T-helper 17 cell (primary cell): Measurements from ENCODE around the gene GSTM2. TPM values are rescaled to one million over a fixed set of nuclear protein-coding genes. Genes with fewer than 3 reads are reported as not detected.
A peak's percentile ranks its signal among the peaks of the same experiment; 100 is the strongest.
"Not testable (repeated sequence)": the region's sequence is repeated elsewhere in the genome, so short reads cannot be mapped to it uniquely, and the experiment has no call there.

Experiments
- ATAC-seq: fragments of 150-1000 bp; cut with Tn5 transposase; 2 replicates; pipeline ENCODE4 v1.10.0; 2021; ENCODE audit warnings: mild to moderate bottlenecking, moderate library complexity
- DNase-seq, 3 donors: peaks; one replicate each; pipeline versions ENCODE4 v3.0.0 to v3.0.0-alpha.2; 2020 to 2021
- H3K9me3 ChIP-seq: one replicate; pipeline ENCODE4 v1.7.0; 2013; ENCODE audit warnings: low read length, mild to moderate bottlenecking; ENCODE audit not compliant: control insufficient read depth, poor library complexity, severe bottlenecking
- H3K27ac Mint-ChIP-seq: one replicate; pipeline ENCODE4 v1.8.0; 2022; ENCODE audit warnings: mild to moderate bottlenecking, moderate library complexity, mixed read lengths
- H3K27me3 Mint-ChIP-seq: one replicate; pipeline ENCODE4 v1.8.0; 2022; ENCODE audit warnings: mixed read lengths
- H3K36me3 Mint-ChIP-seq: one replicate; pipeline ENCODE4 v1.8.0; 2022; ENCODE audit warnings: low read depth, mixed read lengths
- H3K4me1 Mint-ChIP-seq: one replicate; pipeline ENCODE4 v1.8.0; 2022; ENCODE audit warnings: mild to moderate bottlenecking, mixed read lengths
- H3K4me3 Mint-ChIP-seq: one replicate; pipeline ENCODE4 v1.8.0; 2022; ENCODE audit warnings: mild to moderate bottlenecking, moderate library complexity, mixed read lengths
- total RNA-seq, 4 donors: library from RNA in 2 of 4; stranded (reverse) in 2 of 4; gene quantifications; one replicate each; pipeline ENCODE4 v1.2.3 and lab custom pipeline; 2022 to 2026

The GSTM2 gene
- total RNA-seq, 2 donors from 2014 or later: 44.0 to 117 TPM

- Mint-ChIP-seq H3K4me1 (peaks cover 5% of the 10 kb centered on the region), H3K36me3 (no peaks in the 10 kb centered on the region), H3K27ac (no peak overlapping the region), H3K27me3 (no peaks in the 10 kb centered on the region), H3K4me3 (no peak overlapping the region)
- H3K9me3 ChIP-seq: no peaks in the 10 kb centered on the region
- DNase-seq (no peak), ATAC-seq (no peak)
Observed at GRCh38 chr1:109661391-109661790, 6.5 kb upstream of the GSTM2 start.

- Mint-ChIP-seq H3K4me1 (peaks cover 14% of the 10 kb centered on the region), H3K36me3 (no peaks in the 10 kb centered on the region), H3K27me3 (no peaks in the 10 kb centered on the region), H3K4me3 (no peak overlapping the region), H3K27ac (peak overlapping the region; percentile 27)
- no peak for ATAC-seq
- no peaks in the 10 kb centered on the region for H3K9me3 ChIP-seq
- DNase-seq: no peak
Observed at GRCh38 chr1:109664671-109665070, 3.2 kb upstream of the GSTM2 start.

- Mint-ChIP-seq H3K4me3 (peak overlapping the region; percentile 81), H3K27ac (no peak overlapping the region), H3K27me3 (no peaks in the 10 kb centered on the region), H3K36me3 (no peaks in the 10 kb centered on the region), H3K4me1 (peaks cover 13% of the 10 kb centered on the region)
- DNase-seq (no peak), ATAC-seq (no peak)
- no peaks in the 10 kb centered on the region for H3K9me3 ChIP-seq
Observed at GRCh38 chr1:109668123-109668775, 392 bp downstream of the GSTM2 start.

GRCh38 chr1:109669246-109669948 is 1.5 kb downstream of the GSTM2 start:
- H3K4me3 Mint-ChIP-seq: peak overlapping the region; percentile 67
- H3K4me1 Mint-ChIP-seq: peaks cover 13% of the 10 kb centered on the region
- H3K36me3 Mint-ChIP-seq: no peaks in the 10 kb centered on the region
- H3K27ac Mint-ChIP-seq: peak overlapping the region; percentile 45
- DNase-seq (no peak), ATAC-seq (no peak)
- H3K27me3 Mint-ChIP-seq: no peaks in the 10 kb centered on the region
- H3K9me3 ChIP-seq: no peaks in the 10 kb centered on the region

- Mint-ChIP-seq H3K27ac (peak overlapping the region; percentile 45), H3K4me3 (peak overlapping the region; percentile 67), H3K4me1 (peaks cover 13% of the 10 kb centered on the region)
- not testable (repeated sequence) for DNase-seq, ATAC-seq, H3K36me3 Mint-ChIP-seq, H3K27me3 Mint-ChIP-seq, H3K9me3 ChIP-seq
Observed at GRCh38 chr1:109669949-109670302, 2.1 kb downstream of the GSTM2 start.

- no peak for DNase-seq
- H3K4me1 Mint-ChIP-seq: peaks cover 13% of the 10 kb centered on the region
- H3K4me3 Mint-ChIP-seq: no peak overlapping the region
- ATAC-seq: no peak
- H3K36me3 Mint-ChIP-seq: no peaks in the 10 kb centered on the region
- H3K27ac Mint-ChIP-seq: no peak overlapping the region
- H3K9me3 ChIP-seq: no peaks in the 10 kb centered on the region
- H3K27me3 Mint-ChIP-seq: no peaks in the 10 kb centered on the region
Observed at GRCh38 chr1:109671067-109671466, 3.2 kb downstream of the GSTM2 start.

GRCh38 chr1:109673861-109674260 is 6.0 kb downstream of the GSTM2 start:
- not testable (repeated sequence) for H3K4me3 Mint-ChIP-seq, H3K27ac Mint-ChIP-seq, DNase-seq, H3K4me1 Mint-ChIP-seq, H3K27me3 Mint-ChIP-seq, H3K9me3 ChIP-seq, ATAC-seq, H3K36me3 Mint-ChIP-seq

- ATAC-seq, H3K9me3 ChIP-seq, H3K4me1 Mint-ChIP-seq, DNase-seq, H3K27ac Mint-ChIP-seq, H3K4me3 Mint-ChIP-seq, H3K27me3 Mint-ChIP-seq, H3K36me3 Mint-ChIP-seq: not testable (repeated sequence)
Observed at GRCh38 chr1:109676683-109677381, 9.0 kb downstream of the GSTM2 start.

GRCh38 chr1:109677459-109677858 is 9.6 kb downstream of the GSTM2 start:
- ATAC-seq (no peak), DNase-seq (no peak)
- H3K4me1 Mint-ChIP-seq: no peaks in the 10 kb centered on the region
- H3K27me3 Mint-ChIP-seq: no peaks in the 10 kb centered on the region
- H3K9me3 ChIP-seq: no peaks in the 10 kb centered on the region
- H3K27ac Mint-ChIP-seq: no peak overlapping the region
- no peaks in the 10 kb centered on the region for H3K36me3 Mint-ChIP-seq
- no peak overlapping the region for H3K4me3 Mint-ChIP-seq

- not testable (repeated sequence) for H3K9me3 ChIP-seq, H3K36me3 Mint-ChIP-seq, H3K27ac Mint-ChIP-seq
Observed at GRCh38 chr1:109678637-109679036, 10.8 kb downstream of the GSTM2 start.

GRCh38 chr1:109684777-109685176 is 16.9 kb downstream of the GSTM2 start:
- not testable (repeated sequence) for H3K36me3 Mint-ChIP-seq, DNase-seq, ATAC-seq, H3K27ac Mint-ChIP-seq, H3K4me1 Mint-ChIP-seq, H3K27me3 Mint-ChIP-seq, H3K4me3 Mint-ChIP-seq, H3K9me3 ChIP-seq

More at GRCh38 chr1:109678637-109679036, 10.8 kb downstream of the GSTM2 start:
- H3K4me1 Mint-ChIP-seq, DNase-seq, ATAC-seq, H3K27me3 Mint-ChIP-seq, H3K4me3 Mint-ChIP-seq: not testable (repeated sequence)

GRCh38 chr1:109685399-109685798 is 17.5 kb downstream of the GSTM2 start:
- H3K4me1 Mint-ChIP-seq, H3K27me3 Mint-ChIP-seq, ATAC-seq, H3K4me3 Mint-ChIP-seq, H3K36me3 Mint-ChIP-seq, DNase-seq, H3K27ac Mint-ChIP-seq, H3K9me3 ChIP-seq: not testable (repeated sequence)

GRCh38 chr1:109685890-109686289 is 18.0 kb downstream of the GSTM2 start:
- H3K4me3 Mint-ChIP-seq, H3K4me1 Mint-ChIP-seq, ATAC-seq, H3K36me3 Mint-ChIP-seq, H3K9me3 ChIP-seq, H3K27me3 Mint-ChIP-seq, DNase-seq, H3K27ac Mint-ChIP-seq: not testable (repeated sequence)
